Muscle of back (tissue), 11 donors: ENCODE results near the gene MRPS11. TPM values are rescaled to one million over a fixed set of nuclear protein-coding genes. Genes with fewer than 3 reads are reported as not detected.
"Not testable (repeated sequence)": the region's sequence is repeated elsewhere in the genome, so short reads cannot be mapped to it uniquely, and the experiment has no call there.

Source experiments
- DNase-seq, 3 donors: peaks; one replicate each; pipeline versions ENCODE4 v3.0.0 to v3.0.0-alpha.2; 2013
- polyA plus RNA-seq, 10 donors: library from polyadenylated mRNA; unstranded; fragments of 120-200 nt; gene quantifications; one replicate each; pipeline ENCODE4 v1.2.1, GENCODE V29; 2013; ENCODE audit not compliant: insufficient read length in 10 of 10

MRPS11 gene
- polyA plus RNA-seq, 10 donors: 40.5 to 47.6 (median 44.0) TPM

- no peak for DNase-seq
These were observed 20.5 kb downstream of the MRPS11 start for GRCh38 chr15:88487796-88488523.

- DNase-seq: no peak
These were observed 21.8 kb downstream of the MRPS11 start for GRCh38 chr15:88489321-88489720.

DNA sequence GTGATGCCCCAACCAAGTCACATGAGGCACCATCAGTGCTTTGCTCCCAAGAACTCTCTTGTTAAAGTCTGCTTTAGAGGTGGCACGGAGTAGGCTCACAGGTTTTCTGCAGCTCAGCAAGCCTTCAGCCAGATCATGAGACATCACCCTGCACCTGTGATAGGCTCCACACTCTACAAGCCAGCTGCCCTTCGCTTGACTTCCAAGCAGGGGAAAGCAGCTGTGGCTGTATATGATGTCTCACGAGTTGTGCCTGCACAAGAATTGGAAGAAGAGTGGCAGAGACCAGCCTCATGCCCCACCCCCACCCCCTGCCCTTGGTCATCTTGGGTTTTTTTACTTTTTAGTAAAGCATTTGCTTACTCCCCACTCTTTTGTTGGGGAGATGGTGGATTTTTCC lies 22.5 kb downstream of the MRPS11 start:
- no peak for DNase-seq

GRCh38 chr15:88491158-88491557 lies 23.6 kb downstream of the MRPS11 start:
- DNase-seq: no peak

DNA sequence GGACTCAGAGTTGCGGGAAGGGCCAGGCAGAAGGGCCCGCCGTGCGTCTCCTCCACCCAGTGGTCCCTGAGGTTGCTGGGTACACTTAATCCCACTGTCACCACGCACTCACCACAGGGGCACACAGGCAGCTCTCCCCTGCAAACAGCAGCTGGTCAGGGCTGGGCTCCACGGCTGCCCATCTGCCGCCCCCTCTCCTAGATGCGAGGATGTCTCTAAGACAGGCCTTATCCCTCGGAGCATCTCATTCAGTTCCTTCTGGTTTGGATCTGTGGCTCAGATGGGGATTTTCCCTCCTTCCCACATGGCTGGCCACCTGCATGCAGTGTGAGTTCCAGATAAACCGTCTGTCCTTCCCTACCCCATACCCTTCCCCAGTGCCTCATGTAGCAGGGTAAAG lies 26.3 kb downstream of the MRPS11 start:
- no peak for DNase-seq

DNA sequence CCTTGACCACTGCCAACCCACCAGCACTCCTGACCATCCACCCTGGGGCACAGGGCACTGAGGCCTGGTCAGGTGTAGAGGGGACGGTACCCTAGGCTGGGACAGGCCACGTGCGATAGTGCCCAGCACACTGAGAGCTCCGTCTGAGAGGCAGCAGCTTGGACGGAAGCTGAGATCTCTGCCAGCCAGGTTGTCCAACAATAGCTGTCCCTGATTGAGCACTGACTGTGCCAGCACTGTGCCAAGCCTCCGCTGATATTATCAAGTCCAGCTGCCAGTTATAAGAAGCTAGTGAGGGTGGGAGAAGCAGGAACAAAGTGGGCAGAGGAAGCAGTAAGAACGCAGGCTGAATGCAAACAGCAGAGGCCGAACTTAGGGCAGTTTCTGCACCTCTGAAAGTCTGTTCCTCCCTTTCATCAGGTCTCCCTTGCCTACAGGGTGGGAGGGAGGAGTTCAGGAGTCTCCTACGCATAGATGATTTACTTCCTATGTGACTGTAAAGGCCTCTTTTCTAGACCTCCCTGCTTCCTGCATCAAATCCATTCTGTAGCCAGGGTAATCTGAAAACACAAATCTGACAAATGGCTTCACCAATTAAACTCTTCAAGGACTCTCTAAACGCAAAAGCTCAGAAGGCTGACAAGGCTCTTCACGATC lies 29.7 kb downstream of the MRPS11 start:
- DNase-seq: no peak

DNA sequence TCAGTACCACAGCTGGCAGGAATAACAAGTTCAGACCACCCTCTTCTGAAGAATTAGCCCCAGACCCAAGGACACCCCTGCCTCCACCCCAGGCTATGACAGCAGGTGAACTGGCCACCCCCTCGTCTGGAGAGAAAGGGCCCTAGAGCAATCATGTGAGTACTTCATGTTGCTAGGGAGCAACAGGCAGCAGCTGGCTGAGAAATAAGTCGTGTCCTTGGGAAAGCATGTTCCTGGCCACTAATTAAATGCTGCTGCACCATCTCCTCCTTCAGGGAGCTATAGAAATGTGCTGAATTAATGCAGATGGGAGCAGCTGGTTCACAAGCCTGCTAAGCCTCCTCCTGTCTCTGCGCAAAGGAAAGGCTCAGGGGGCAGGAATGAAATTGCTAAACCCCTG lies 31.5 kb downstream of the MRPS11 start:
- DNase-seq: no peak

DNA sequence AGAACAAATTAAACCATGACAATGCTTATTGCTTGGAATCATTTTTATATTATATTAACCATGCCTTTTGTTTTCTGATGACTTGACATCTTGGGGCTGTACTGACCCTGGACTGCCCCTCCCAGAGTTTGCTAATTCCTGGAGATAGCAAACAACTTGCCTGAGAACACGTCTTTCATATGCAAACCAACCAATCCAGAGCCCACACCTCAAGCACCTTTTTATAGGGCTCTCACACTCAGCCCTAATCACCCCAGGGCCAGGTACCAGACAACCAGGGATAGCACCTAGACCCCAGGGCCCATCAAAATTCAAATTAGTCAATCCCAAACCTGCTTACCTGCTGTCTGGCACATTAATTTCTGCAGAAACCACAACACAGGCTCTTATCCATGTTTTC lies 36.9 kb downstream of the MRPS11 start:
- no peak for DNase-seq

DNA sequence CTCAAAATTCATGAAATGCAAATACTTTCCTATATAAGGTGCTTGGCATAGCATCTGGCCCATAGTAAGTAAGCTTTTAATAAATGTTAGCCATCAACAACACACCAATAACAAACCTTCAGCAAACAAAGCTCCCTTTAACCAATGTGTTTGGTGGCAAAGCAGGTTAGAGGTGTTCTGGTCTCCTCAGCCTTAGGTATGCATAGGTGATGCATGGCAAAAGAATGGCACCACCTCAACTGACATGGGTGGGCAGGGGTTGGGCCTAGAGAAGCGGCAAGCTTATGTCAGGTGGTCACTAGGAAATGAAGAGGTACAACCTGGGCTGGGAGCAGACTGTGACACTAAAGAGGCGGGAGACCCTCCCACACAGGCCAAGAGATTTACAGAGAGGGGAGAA lies 38.2 kb downstream of the MRPS11 start:
- no peak for DNase-seq

GRCh38 chr15:88506628-88507027 lies 39.1 kb downstream of the MRPS11 start:
- DNase-seq: no peak

DNA sequence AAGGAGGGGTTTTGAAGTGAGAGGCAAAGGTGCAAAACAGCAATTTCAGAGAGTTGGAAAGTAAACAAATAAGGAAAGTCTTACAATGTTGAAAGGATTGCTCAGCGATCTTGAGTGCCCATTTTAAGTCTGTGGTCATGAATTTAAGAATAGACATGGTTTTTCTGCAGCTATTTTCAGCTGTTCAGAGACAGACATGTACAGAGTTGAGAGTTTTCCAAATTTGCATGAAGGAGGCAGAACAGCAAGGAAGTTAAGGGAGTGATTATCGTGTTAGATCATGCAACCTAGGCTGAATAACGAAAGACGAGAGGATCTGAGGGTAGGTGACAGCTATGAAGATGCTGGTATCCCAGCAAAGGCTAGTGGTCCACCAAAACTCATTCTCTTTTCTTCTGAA lies 41.8 kb downstream of the MRPS11 start:
- no peak for DNase-seq

- no peak for DNase-seq
These were observed 42.5 kb downstream of the MRPS11 start for GRCh38 chr15:88509964-88510363.

DNA sequence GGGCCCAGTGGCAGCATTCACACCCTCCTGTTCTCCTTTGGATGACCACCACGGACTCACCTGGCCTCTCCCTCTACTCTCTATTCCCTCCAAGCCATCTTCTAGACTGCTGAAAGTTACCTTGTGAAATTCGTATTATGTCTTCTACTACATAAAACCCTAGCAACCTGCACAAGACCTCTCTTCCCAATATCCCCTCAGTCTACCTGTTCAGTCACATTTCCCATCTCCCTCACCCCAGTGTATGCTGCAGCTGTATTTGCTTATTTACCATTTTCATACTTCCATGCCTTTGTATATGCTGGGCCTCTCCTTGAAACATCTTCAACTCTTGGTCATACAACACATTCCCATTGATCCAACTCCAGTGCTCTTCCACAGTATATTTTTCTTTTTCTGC lies 43.7 kb downstream of the MRPS11 start:
- no peak for DNase-seq

DNA sequence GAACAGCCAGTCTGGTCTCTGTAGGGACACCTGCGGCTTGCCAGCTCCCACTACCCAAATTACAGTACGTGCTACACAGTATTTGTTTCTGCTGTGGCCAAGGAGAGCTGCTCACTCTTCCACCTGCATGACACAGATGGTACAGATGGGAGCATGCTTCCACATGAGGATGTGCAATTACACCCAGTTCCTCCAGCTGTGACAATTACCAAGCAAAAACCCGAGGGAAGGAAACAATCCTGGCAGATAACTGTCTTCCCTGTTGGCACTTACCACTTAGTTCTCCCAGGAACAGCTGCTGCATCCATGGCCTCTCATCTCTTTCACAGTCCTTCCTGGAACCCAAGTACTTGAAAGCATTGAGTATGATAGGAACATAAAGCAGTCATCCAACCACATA lies 44.6 kb downstream of the MRPS11 start:
- DNase-seq: no peak

GRCh38 chr15:88512601-88513000 lies 45.1 kb downstream of the MRPS11 start:
- no peak for DNase-seq

GRCh38 chr15:88513195-88513594 lies 45.7 kb downstream of the MRPS11 start:
- DNase-seq: peak in 1 of 3 donors; percentile 2

- DNase-seq: no peak
These were observed 51.4 kb downstream of the MRPS11 start for GRCh38 chr15:88518903-88519302.

GRCh38 chr15:88524094-88524493 lies 56.6 kb downstream of the MRPS11 start:
- not testable (repeated sequence) for DNase-seq

- no peak for DNase-seq
These were observed 57.9 kb downstream of the MRPS11 start for GRCh38 chr15:88525418-88525817.

DNA sequence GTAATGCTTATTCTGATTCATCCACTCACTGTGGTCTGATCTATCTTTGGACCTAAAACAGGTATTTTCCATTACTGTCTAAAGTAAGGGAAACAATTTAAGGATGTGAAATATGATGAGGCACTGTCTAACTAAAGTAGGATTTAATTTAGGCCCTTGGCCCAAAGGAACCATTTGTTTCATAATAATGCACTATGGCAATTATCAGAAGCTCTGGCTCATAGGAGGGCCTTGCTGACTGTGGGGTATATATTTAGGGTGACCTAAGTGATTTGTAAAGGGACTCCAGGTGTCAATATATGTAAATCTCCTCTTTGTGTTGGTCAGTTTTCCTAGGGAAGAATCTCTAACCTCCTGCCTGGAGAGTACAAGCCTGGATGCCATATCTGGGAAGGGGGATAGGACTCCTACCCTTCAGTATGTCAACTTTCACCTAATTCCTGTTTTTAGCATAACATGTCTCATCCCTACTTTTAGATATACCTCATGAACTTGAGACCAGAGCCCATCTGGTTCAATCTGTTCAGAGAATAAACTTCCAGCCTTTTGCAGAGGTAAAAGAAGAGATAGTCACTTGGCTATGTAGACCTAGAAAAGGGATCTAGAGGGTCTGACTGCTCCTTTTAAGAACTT lies 58.9 kb downstream of the MRPS11 start:
- no peak for DNase-seq

DNA sequence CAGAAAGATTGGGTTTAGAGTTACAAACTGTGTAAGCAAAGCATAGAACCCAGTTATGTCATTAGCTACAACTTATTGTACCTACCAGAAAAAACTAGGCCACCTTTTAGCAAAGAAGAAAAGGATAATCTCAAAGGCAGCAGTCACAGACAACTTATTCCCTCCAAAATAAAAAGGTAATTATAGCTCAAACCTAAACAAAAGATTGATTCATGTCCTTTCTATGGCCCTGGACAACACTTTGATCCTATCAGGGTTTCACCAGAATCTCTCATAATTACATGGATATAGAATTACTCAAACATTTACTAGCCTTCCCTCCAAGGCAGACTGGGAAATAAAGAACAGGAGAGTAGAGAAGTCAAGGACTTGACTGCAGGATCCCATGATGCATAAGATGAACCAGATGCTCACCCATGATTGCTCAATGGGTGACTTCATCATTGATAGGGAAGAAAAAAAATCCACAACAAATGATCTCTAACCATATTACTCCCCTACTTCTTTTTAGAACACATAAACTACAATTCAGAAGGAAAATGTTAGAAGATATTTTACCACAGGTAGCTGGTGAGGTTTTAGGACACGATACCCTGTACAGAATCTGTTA lies 61.6 kb downstream of the MRPS11 start:
- DNase-seq: no peak
